Natural killer cell treated with Interleukin-12 subunit alpha and Interleukin-12 subunit beta and Interleukin-15 and Interleukin-18, amount 100 ng/mL, for 72 hours (primary cell): ENCODE measurements around the gene KCNC1. TPM values are rescaled to one million over a fixed set of nuclear protein-coding genes. Genes with fewer than 3 reads are reported as not detected.

Experiments
- ATAC-seq, 2 donors: fragments of 150-1000 bp; cut with Tn5 transposase in 1 of 2; sonication (Bioruptor Pico), chemical (Tn5 transposase) in 1 of 2; 2 replicates each; pipeline ENCODE4 v1.10.0; 2021
- DNase-seq: peaks from one replicate; pipeline ENCODE4 v3.0.0; 2022; ENCODE audit warnings: low spot score
- H3K27ac Mint-ChIP-seq, 2 donors: 1 replicate in 1 of 2; 2 replicates in 1 of 2; pipeline ENCODE4 v1.8.0; 2022; ENCODE audit warnings: mixed read lengths in 2 of 2, mild to moderate bottlenecking in 1 of 2, moderate library complexity in 1 of 2
- H3K27me3 Mint-ChIP-seq, 2 donors: 1 replicate in 1 of 2; 2 replicates in 1 of 2; pipeline ENCODE4 v1.8.0; 2022; ENCODE audit warnings: mixed read lengths in 2 of 2
- H3K36me3 Mint-ChIP-seq: one replicate; pipeline ENCODE4 v1.8.0; 2022; ENCODE audit warnings: mixed read lengths
- H3K4me1 Mint-ChIP-seq, 2 donors: 1 replicate in 1 of 2; 2 replicates in 1 of 2; pipeline ENCODE4 v1.8.0; 2022; ENCODE audit warnings: low read depth in 2 of 2, mixed read lengths in 2 of 2, mild to moderate bottlenecking in 1 of 2
- H3K4me3 Mint-ChIP-seq: one replicate; pipeline ENCODE4 v1.8.0; 2022; ENCODE audit warnings: mixed read lengths
- H3K9me3 Mint-ChIP-seq: 2 replicates; pipeline ENCODE4 v1.8.0; 2022; ENCODE audit warnings: mixed read lengths
- total RNA-seq, 2 donors: library from RNA; stranded (reverse); gene quantifications; one replicate each; pipeline ENCODE4 v1.2.3, GENCODE V29; 2022

The KCNC1 gene
- total RNA-seq, 2 donors from 2014 or later = not detected

DNA sequence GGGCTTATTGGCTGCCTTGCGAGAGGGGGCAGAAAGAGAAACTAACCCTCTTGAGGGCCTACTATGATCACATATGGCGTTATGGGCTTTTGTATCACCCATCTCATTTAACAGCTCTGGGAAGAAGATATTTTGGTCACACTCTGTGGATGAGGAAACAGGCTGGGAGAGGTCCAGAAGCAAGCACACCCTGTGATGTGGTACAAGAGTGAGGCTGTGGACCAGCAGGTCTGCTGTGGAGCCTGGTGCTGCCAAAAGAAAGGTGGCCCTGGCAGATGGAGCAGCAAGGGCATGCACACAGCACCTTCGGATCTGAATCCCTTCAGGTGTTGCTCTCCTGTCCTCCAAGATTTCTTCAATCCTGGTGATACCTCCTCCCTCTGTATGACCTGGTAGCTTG is 64.1 kb downstream of the KCNC1 start:
- no peak for DNase-seq
- ATAC-seq = no peak
- H3K27me3 Mint-ChIP-seq = no peaks in the 10 kb centered on the region
- no peak overlapping the region for H3K27ac Mint-ChIP-seq
- no peak overlapping the region for H3K4me3 Mint-ChIP-seq
- peaks cover 0 to 6% of the 10 kb centered on the region in 2 donors for H3K4me1 Mint-ChIP-seq
- H3K9me3 Mint-ChIP-seq = no peaks in the 10 kb centered on the region
- H3K36me3 Mint-ChIP-seq = no peaks in the 10 kb centered on the region

DNA sequence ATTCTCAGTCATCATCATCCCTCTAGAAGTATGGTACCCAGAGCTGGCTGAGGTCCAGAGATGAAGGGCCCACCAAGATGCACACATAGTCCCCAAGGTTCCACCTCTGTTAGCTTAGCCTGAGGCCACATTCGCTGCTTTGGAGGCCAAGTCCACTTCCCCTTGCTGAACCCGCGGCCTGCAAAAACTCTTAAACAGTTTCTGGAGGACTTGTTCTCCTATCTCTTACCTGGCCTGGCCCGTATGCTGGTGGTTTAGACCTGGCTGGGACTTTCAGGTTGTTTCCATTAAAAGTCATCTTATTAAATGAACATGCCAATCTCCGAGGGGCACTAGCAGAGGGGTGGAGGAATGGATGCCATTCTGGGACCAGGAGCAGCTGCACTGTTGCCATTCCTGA is 64.6 kb downstream of the KCNC1 start:
- no peaks in the 10 kb centered on the region for H3K36me3 Mint-ChIP-seq
- no peak overlapping the region for H3K4me3 Mint-ChIP-seq
- no peak for ATAC-seq
- H3K27ac Mint-ChIP-seq = no peak overlapping the region
- no peak for DNase-seq
- no peaks in the 10 kb centered on the region for H3K27me3 Mint-ChIP-seq
- H3K9me3 Mint-ChIP-seq = no peaks in the 10 kb centered on the region
- H3K4me1 Mint-ChIP-seq = peaks cover 0 to 6% of the 10 kb centered on the region in 2 donors

DNA sequence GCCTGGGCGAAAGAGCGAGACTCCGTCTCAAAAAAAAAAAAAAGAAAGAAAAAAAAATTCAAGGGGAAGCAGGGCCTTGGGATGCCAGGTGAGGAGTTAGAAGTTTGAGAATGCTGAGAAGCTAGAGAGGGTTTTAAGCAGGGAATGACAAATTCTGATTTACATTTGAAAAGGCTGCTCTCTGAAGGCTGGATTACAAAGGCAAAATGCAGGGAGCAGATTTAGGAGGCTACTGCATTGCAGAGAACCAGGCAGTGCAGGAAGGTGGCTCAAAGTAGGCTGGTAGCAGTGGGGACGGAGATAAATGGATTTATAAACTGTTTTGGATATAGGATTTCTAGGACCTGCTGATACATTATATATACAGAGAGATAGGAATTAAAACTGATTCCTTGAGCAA is 66.6 kb downstream of the KCNC1 start:
- no peaks in the 10 kb centered on the region for H3K9me3 Mint-ChIP-seq
- no peak overlapping the region for H3K27ac Mint-ChIP-seq
- H3K36me3 Mint-ChIP-seq = no peaks in the 10 kb centered on the region
- ATAC-seq = no peak
- no peaks in the 10 kb centered on the region for H3K27me3 Mint-ChIP-seq
- H3K4me3 Mint-ChIP-seq = no peak overlapping the region
- H3K4me1 Mint-ChIP-seq = peaks cover 0 to 6% of the 10 kb centered on the region in 2 donors
- DNase-seq = no peak

DNA sequence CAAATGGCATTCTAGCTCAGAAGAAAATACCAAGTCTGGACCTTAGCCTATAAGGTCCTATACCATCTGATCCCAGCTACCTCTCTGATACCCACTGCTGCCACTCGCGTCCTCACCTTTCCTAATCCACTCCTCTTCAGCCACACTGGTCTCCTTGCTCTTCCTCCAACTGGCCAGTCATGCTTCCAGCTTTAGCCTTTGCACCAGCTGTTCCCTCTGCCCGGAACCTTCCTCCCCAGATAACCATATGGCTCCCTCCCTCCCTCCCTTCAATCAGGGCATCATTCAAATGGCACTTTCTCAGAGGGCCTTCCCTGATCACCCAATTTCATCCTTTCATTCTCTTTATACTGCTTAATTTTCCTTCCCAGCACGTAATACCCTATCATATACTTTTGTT is 67.9 kb downstream of the KCNC1 start:
- Mint-ChIP-seq H3K4me3 (no peak overlapping the region), H3K9me3 (no peaks in the 10 kb centered on the region), H3K36me3 (no peaks in the 10 kb centered on the region), H3K27me3 (no peaks in the 10 kb centered on the region), H3K4me1 (peaks cover 0 to 5% of the 10 kb centered on the region in 2 donors), H3K27ac (no peak overlapping the region)
- DNase-seq (no peak), ATAC-seq (no peak)

DNA sequence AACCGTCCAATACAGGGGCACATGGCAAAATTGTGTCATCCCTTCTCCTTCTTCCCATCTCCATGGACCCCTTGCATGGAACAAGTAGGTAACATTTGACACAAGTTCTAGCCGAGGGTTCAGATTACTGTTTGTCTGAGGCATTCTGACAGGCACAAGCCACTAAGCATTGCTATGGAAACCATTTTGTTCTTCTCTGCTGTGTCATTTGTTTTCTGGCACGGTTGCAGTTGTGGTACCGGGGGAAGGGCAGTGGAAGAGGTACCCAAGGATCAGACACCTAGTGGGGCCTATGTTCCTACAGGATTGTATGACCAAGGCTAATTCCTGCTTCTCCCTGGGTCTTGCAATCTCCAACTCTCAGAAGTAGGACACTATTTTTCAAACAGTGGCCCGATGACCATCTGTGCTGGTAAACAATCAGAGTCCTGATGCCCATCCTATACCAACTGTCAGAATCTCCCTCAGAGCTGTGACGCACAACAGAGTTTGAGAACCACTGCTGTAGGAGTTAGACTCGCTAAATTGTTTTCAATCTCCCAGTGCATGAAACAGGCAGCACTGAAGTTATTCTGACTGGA is 69.3 kb downstream of the KCNC1 start:
- no peak overlapping the region for H3K4me3 Mint-ChIP-seq
- ATAC-seq (no peak), DNase-seq (no peak)
- no peaks in the 10 kb centered on the region for H3K27me3 Mint-ChIP-seq
- H3K27ac Mint-ChIP-seq = no peak overlapping the region
- H3K36me3 Mint-ChIP-seq = no peaks in the 10 kb centered on the region
- H3K4me1 Mint-ChIP-seq = peaks cover 0 to 3% of the 10 kb centered on the region in 2 donors
- no peaks in the 10 kb centered on the region for H3K9me3 Mint-ChIP-seq

DNA sequence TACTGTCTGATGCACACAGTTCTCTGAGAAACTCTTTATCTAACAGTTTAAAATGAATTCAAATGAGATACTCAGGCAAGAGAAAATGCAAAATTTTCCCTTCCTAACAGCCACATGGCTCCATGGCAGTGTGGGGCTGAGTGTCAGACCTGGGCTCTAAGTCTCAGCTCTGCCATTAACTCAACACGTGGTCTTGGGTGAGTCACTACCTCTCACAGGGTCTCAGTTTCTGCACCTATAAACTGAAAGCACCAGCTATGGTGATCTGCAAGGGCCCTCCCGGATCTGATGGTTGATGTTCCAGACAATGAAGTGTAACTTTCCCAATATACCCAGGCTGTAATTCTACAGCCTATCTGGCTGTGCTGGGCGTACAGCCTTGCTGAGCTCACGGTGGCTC is 70.5 kb downstream of the KCNC1 start:
- no peak overlapping the region for H3K27ac Mint-ChIP-seq
- H3K36me3 Mint-ChIP-seq = no peaks in the 10 kb centered on the region
- H3K9me3 Mint-ChIP-seq = no peaks in the 10 kb centered on the region
- no peaks in the 10 kb centered on the region for H3K27me3 Mint-ChIP-seq
- ATAC-seq = no peak
- no peak for DNase-seq
- H3K4me3 Mint-ChIP-seq = no peak overlapping the region
- H3K4me1 Mint-ChIP-seq = peaks cover 0 to 4% of the 10 kb centered on the region in 2 donors

DNA sequence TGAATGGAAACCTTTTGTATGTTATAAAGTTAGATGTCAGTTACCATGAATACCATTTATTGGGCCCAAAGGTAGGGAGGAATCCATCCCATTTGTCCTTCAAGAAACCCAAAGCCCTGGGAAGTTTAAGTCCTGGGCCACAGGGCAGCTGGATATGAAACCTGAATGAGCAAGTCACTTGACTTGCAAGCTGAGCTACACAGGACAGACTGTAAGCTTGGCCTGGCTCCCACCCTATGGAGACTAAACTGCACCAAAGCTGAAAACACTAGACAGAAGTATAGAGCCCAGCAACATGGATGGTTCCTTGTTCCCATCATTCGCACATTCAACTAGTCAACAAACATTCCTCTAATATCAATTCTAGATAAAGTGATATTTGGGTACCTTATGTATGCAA is 71.3 kb downstream of the KCNC1 start:
- H3K27ac Mint-ChIP-seq = no peak overlapping the region
- H3K4me3 Mint-ChIP-seq = no peak overlapping the region
- H3K27me3 Mint-ChIP-seq = no peaks in the 10 kb centered on the region
- ATAC-seq = no peak
- H3K9me3 Mint-ChIP-seq = no peaks in the 10 kb centered on the region
- H3K36me3 Mint-ChIP-seq = no peaks in the 10 kb centered on the region
- no peak for DNase-seq
- peaks cover 0 to 6% of the 10 kb centered on the region in 2 donors for H3K4me1 Mint-ChIP-seq

DNA sequence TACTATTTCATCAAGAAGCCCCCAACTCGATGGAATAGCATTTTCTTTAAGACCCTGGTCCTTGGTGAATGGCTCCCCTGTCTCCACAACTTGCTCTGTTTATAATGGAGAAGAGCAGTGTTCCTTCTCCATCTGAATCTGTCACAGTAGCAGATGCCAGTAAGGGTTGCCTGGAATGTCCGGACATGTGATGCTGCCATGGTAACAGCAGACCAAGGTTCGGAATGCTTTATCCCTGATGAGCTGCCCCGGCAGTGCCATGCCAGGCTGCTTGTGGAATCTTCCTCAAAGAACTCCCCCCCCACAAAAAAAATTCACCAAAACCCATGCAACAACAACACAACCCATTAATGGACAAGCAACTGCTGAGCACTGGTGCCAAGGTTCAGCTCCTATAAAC is 72.5 kb downstream of the KCNC1 start:
- Mint-ChIP-seq H3K9me3 (no peaks in the 10 kb centered on the region), H3K4me3 (no peak overlapping the region), H3K4me1 (peaks cover 0 to 6% of the 10 kb centered on the region in 2 donors), H3K36me3 (no peaks in the 10 kb centered on the region), H3K27me3 (no peaks in the 10 kb centered on the region), H3K27ac (no peak overlapping the region)
- no peak for ATAC-seq
- DNase-seq = no peak

DNA sequence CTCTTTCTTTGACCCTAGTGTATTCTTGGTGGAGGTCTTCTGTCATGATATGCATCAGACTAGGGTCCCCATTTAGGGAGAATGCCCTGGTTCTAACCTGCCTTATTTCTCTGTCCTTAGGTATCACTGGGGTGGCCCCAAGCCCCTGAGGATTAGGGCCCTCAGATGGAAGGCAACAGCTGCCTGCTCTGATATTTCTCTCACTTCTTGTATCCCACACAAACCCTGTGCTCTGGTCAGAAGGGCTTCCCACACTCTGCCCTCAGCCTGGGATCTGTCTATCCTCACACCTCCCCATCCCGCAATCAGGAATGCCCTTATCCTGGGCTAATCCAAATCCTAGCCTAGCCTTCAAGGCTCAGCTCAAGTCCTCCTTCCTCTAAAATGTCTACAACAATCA is 75.5 kb downstream of the KCNC1 start:
- Mint-ChIP-seq H3K36me3 (no peaks in the 10 kb centered on the region), H3K4me3 (no peak overlapping the region), H3K9me3 (no peaks in the 10 kb centered on the region), H3K27me3 (no peaks in the 10 kb centered on the region), H3K27ac (no peak overlapping the region), H3K4me1 (peaks cover 0 to 3% of the 10 kb centered on the region in 2 donors)
- DNase-seq (no peak), ATAC-seq (no peak)

DNA sequence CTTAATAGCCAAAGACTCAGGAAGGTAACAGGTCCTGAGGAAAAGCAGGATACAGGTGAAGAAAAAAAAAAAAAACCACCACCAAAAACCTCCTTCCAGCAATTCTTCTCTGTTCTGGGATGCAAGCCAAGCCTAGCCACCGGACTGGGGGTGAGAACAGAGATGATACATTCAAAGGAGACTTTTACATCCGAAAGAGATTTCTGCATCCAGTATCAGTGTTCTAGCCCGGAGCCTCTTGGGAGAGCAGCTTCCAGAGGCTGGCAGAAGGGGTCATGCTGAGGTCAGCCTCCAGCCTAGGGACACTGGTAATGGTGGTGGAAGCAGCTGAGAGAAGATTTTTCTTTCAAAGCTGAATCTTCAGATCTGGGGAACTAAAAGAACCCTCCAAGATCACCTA is 76.2 kb downstream of the KCNC1 start:
- no peak for ATAC-seq
- no peak for DNase-seq
- Mint-ChIP-seq H3K4me3 (no peak overlapping the region), H3K27me3 (no peaks in the 10 kb centered on the region), H3K27ac (no peak overlapping the region), H3K9me3 (no peaks in the 10 kb centered on the region), H3K4me1 (peaks cover 0 to 3% of the 10 kb centered on the region in 2 donors), H3K36me3 (no peaks in the 10 kb centered on the region)

DNA sequence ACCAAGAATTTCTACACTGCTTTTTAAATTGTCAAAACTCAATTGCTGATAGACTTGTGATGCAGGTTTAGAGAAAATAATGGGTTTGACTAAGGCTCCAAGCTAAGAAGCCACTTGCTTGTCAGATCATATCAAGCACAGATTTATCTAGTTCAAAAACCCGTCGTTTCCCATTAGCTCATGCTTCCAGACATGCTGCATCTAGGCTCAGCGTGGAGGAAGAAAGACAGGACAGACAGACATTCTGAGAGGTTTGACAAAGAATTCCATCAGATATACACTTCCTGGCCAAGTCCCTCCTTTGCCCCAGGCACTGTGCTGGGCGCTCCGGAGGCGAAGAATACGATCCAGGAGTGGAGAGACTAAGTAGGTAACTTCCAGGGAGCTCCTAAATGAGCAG is 76.8 kb downstream of the KCNC1 start:
- ATAC-seq (no peak), DNase-seq (no peak)
- Mint-ChIP-seq H3K9me3 (no peaks in the 10 kb centered on the region), H3K27me3 (no peaks in the 10 kb centered on the region), H3K4me1 (peaks cover 0 to 3% of the 10 kb centered on the region in 2 donors), H3K36me3 (no peaks in the 10 kb centered on the region), H3K4me3 (no peak overlapping the region), H3K27ac (no peak overlapping the region)

DNA sequence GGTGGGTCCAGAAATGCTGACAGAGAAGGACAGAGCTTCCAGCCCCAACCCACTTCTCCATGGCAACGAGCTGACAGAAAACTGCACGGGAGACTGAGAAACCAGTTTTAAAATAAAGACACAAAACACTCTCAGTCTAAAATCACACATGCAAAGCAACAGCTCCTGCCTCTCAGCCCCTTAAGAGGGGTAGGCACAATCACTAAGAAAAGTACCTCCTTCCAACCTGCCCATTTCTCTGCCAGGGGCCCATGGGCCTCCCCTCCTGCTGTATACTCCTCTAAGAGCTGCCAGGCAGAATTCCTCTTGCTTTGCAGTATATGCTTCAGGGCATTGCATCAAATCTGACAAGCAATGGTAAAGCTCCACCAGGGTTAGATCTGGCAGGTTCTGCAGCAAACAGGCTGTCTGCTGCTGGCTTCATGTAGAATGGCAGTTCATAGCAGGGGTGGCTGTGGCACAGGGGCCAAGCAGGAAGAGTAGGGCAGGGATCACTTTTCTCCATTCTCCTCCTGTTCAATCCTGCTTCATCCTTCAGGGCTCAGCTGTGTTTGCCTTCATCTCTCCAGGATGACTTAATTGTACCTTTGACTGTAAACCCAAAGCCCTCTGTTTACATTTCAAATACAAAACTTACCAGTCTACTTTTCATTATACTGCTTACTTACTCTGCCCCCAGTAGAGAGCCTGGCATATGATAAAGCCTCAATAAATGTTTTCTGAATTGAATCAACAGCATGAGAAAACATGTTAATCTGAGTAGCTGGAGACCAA is 77.7 kb downstream of the KCNC1 start:
- DNase-seq = no peak
- no peak overlapping the region for H3K4me3 Mint-ChIP-seq
- peaks cover 0 to 3% of the 10 kb centered on the region in 2 donors for H3K4me1 Mint-ChIP-seq
- no peak overlapping the region for H3K27ac Mint-ChIP-seq
- no peaks in the 10 kb centered on the region for H3K9me3 Mint-ChIP-seq
- ATAC-seq = no peak
- H3K36me3 Mint-ChIP-seq = no peaks in the 10 kb centered on the region
- no peaks in the 10 kb centered on the region for H3K27me3 Mint-ChIP-seq

DNA sequence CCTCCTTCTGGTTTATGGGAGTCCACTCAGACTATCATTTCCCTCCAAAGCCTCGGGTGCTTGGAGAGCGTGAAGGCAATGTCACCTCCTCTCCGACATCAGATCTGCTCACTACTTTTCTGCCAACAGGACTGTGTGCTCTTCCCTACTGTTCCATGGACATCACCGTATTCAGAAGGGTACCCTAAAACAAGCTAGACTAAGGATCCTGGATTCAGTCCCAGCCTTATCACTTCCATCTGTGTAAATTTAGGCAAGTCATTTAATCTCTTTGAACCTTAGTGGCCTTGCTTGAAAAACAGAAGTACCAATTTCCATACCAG is 78.2 kb downstream of the KCNC1 start:
- Mint-ChIP-seq H3K27me3 (no peaks in the 10 kb centered on the region), H3K9me3 (no peaks in the 10 kb centered on the region), H3K4me3 (no peak overlapping the region), H3K36me3 (no peaks in the 10 kb centered on the region), H3K27ac (no peak overlapping the region), H3K4me1 (peaks cover 0 to 3% of the 10 kb centered on the region in 2 donors)
- ATAC-seq (no peak), DNase-seq (no peak)

DNA sequence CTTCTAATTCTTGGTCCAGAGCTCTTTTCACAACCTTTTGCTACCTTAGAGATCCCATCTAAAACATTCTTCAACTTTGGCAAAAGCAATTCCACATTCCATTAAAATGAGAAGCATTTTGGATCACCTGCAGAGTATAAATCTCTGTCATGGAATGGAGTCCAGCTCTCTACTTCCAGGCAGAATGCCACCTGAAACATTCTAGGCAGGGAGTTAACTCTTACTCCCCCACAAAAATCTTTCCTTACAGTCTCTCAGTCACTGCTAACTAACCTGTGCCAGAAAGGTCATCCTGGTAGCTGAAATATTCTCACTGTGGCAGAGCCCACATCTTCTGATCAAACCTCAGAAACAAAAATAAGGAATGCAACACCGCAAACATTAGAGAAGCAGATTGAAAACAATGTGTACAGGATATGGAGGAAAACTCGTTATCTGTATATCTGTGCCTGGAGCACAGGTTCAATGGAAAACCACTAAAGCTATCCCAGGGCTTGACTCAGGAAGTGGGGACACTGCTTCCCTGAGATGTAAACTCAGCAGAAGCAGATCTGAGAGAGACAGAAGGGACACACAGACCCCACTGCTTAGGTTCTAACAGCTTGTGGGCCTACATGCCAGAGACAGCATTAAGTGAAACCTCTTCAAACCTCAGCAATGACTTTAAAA is 78.9 kb downstream of the KCNC1 start:
- DNase-seq = no peak
- H3K27ac Mint-ChIP-seq = no peak overlapping the region
- no peak for ATAC-seq
- H3K9me3 Mint-ChIP-seq = no peaks in the 10 kb centered on the region
- H3K36me3 Mint-ChIP-seq = no peaks in the 10 kb centered on the region
- no peak overlapping the region for H3K4me3 Mint-ChIP-seq
- H3K4me1 Mint-ChIP-seq = peaks cover 0 to 3% of the 10 kb centered on the region in 2 donors
- no peaks in the 10 kb centered on the region for H3K27me3 Mint-ChIP-seq
